IMR-90 (cell line): ENCODE results near the gene DUSP8. TPM values are rescaled to one million over a fixed set of nuclear protein-coding genes. Genes with fewer than 3 reads are reported as not detected.

ENCODE experiments used
- ATAC-seq: fragments of 200-7000 bp; cut with Tn5 transposase; 2 replicates; pipeline ENCODE4 v1.9.1; 2020; ENCODE audit warnings: low read depth, mild to moderate bottlenecking, moderate library complexity
- BruUV-seq: library from RNA; stranded (reverse); fragments of 400-500 nt; replicated peaks from 2 replicates; lab custom pipeline; 2021; lab: Mats Ljungman, UMichigan
- CTCF ChIA-PET: fragments of 300-600 bp; formaldehyde crosslinking; extraction: SDS; loops from one replicate; lab custom pipeline; 2021; ENCODE audit warnings: antibody characterized with exemption; lab: Yijun Ruan, JAX
- POLR2A ChIA-PET: fragments of 300-600 bp; sonication (Branson Sonifier 250); formaldehyde crosslinking; loops from one replicate; lab custom pipeline; 2022; ENCODE audit warnings: antibody characterized with exemption; ENCODE audit not compliant: unreplicated experiment; lab: Charles Lee
- DNase-seq: peaks from one replicate; pipeline ENCODE4 v3.0.0; 2013
- H2AFZ ChIP-seq: replicated peaks from 2 replicates; pipeline ENCODE3; 2013; ENCODE audit warnings: low read length, mild to moderate bottlenecking; ENCODE audit not compliant: poor library complexity
- H2AK5ac ChIP-seq: 2 replicates; pipeline ENCODE4 v1.6.1; 2013; ENCODE audit warnings: low read depth, low read length, inconsistent platforms
- H2AK9ac ChIP-seq: replicated peaks from 2 replicates; pipeline ENCODE3; 2013; ENCODE audit warnings: mild to moderate bottlenecking, low read depth, low read length, moderate library complexity; ENCODE audit not compliant: poor library complexity
- H2BK120ac ChIP-seq: 2 replicates; pipeline ENCODE4 v1.6.1; 2013; ENCODE audit warnings: low read depth, low read length, inconsistent platforms
- H2BK15ac ChIP-seq: 3 replicates; pipeline ENCODE4 v1.6.1; 2013; ENCODE audit warnings: low read depth, low read length, inconsistent platforms
- H2BK20ac ChIP-seq: 2 replicates; pipeline ENCODE4 v1.6.1; 2013; ENCODE audit warnings: low read depth, mild to moderate bottlenecking, inconsistent platforms, low read length, moderate library complexity
- H2BK5ac ChIP-seq: 2 replicates; pipeline ENCODE4 v1.6.1; 2013; ENCODE audit warnings: mild to moderate bottlenecking, low read depth, low read length, inconsistent platforms; ENCODE audit not compliant: poor library complexity, severe bottlenecking
- H3K14ac ChIP-seq: replicated peaks from 2 replicates; pipeline ENCODE4 v1.6.1; 2013; ENCODE audit warnings: low read depth, low read length, inconsistent platforms
- H3K18ac ChIP-seq: 2 replicates; pipeline ENCODE4 v1.6.1; 2013; ENCODE audit warnings: low read depth, low read length, control low read depth
- H3K23ac ChIP-seq: 2 replicates; pipeline ENCODE4 v1.6.1; 2013; ENCODE audit warnings: low read depth, low read length, inconsistent platforms
- H3K27ac ChIP-seq: 2 replicates; pipeline ENCODE4 v1.5.1; 2013; ENCODE audit warnings: mild to moderate bottlenecking, control low read depth, low read length; ENCODE audit not compliant: insufficient read depth
- H3K27me3 ChIP-seq: 2 replicates; pipeline ENCODE4 v1.6.1; 2013; ENCODE audit warnings: low read length; ENCODE audit not compliant: control insufficient read depth, insufficient read depth
- H3K36me3 ChIP-seq: 2 replicates; pipeline ENCODE4 v1.6.1; 2013; ENCODE audit warnings: low read length, mixed read lengths; ENCODE audit not compliant: control insufficient read depth, insufficient read depth
- H3K4ac ChIP-seq: 2 replicates; pipeline ENCODE4 v1.6.1; 2013; ENCODE audit warnings: low read depth, low read length, inconsistent platforms
- H3K4me1 ChIP-seq: 2 replicates; pipeline ENCODE4 v1.6.1; 2013; ENCODE audit warnings: low read length, mixed read lengths; ENCODE audit not compliant: control insufficient read depth, insufficient read depth
- H3K4me2 ChIP-seq: 2 replicates; pipeline ENCODE4 v1.6.1; 2013; ENCODE audit warnings: low read depth, mild to moderate bottlenecking, control low read depth, low read length, moderate library complexity
- H3K4me3 ChIP-seq: 2 replicates; pipeline ENCODE4 v1.5.1; 2013; ENCODE audit warnings: low read depth, mild to moderate bottlenecking, control low read depth, low read length, moderate library complexity; ENCODE audit not compliant: insufficient read depth
- H3K56ac ChIP-seq: 2 replicates; pipeline ENCODE4 v1.6.1; 2013; ENCODE audit warnings: low read length, inconsistent platforms; ENCODE audit not compliant: insufficient read depth; ENCODE audit errors: extremely low read depth
- H3K79me1 ChIP-seq, 2 experiments: 2 replicates each; pipeline ENCODE4 v1.6.1; 2013; ENCODE audit warnings: low read length in 2 of 2, inconsistent platforms in 1 of 2, low read depth in 1 of 2
- H3K9ac ChIP-seq: 2 replicates; pipeline ENCODE4 v1.6.1; 2013; ENCODE audit warnings: low read depth, low read length, control low read depth
- H3K9me1 ChIP-seq: 2 replicates; pipeline ENCODE4 v1.6.1; 2013; ENCODE audit warnings: low read length, inconsistent platforms; ENCODE audit not compliant: insufficient read depth
- H3K9me3 ChIP-seq: 2 replicates; pipeline ENCODE4 v1.6.1; 2013; ENCODE audit warnings: low read length; ENCODE audit not compliant: control insufficient read depth, insufficient read depth
- H4K20me1 ChIP-seq: 2 replicates; pipeline ENCODE4 v1.6.1; 2013; ENCODE audit warnings: low read length, inconsistent platforms; ENCODE audit not compliant: insufficient read depth
- H4K5ac ChIP-seq: 2 replicates; pipeline ENCODE4 v1.6.1; 2013; ENCODE audit warnings: mild to moderate bottlenecking, low read depth, low read length, control low read depth
- H4K8ac ChIP-seq, 2 experiments: 2 replicates each; pipeline ENCODE4 v1.6.1; 2013; ENCODE audit warnings: low read depth in 2 of 2, low read length in 2 of 2, control low read depth in 1 of 2, inconsistent platforms in 1 of 2
- H4K91ac ChIP-seq: 2 replicates; pipeline ENCODE4 v1.6.1; 2013; ENCODE audit warnings: low read depth, low read length, inconsistent platforms; ENCODE audit not compliant: insufficient read depth
- CEBPB ChIP-seq: IDR thresholded peaks from 2 replicates; pipeline ENCODE4 v1.6.1; 2012; ENCODE audit warnings: low read depth, low read length, improper control_type of control experiment
- CHD1 ChIP-seq: IDR thresholded peaks from 2 replicates; pipeline ENCODE4 v1.6.1; 2012; ENCODE audit warnings: low read depth, low read length, improper control_type of control experiment
- MAFK ChIP-seq: IDR thresholded peaks from 2 replicates; pipeline ENCODE4 v1.6.1; 2012; ENCODE audit warnings: low read depth, low read length, improper control_type of control experiment
- MAZ ChIP-seq: IDR thresholded peaks from 2 replicates; pipeline ENCODE4 v1.6.1; 2012; ENCODE audit warnings: low read depth, mild to moderate bottlenecking, low read length, improper control_type of control experiment, moderate library complexity, borderline replicate concordance
- MXI1 ChIP-seq: IDR thresholded peaks from 2 replicates; pipeline ENCODE4 v1.6.1; 2012; ENCODE audit warnings: low read depth, mild to moderate bottlenecking, low read length, moderate library complexity, borderline replicate concordance
- POLR2A ChIP-seq: IDR thresholded peaks from 2 replicates; pipeline ENCODE4 v1.6.1; 2012; ENCODE audit warnings: mild to moderate bottlenecking, low read depth, low read length
- RAD21 ChIP-seq: IDR thresholded peaks from 2 replicates; pipeline ENCODE4 v1.6.1; 2012; ENCODE audit warnings: low read length, improper control_type of control experiment
- RCOR1 ChIP-seq: IDR thresholded peaks from 2 replicates; pipeline ENCODE4 v1.6.1; 2012; ENCODE audit warnings: mild to moderate bottlenecking, low read length, improper control_type of control experiment; ENCODE audit not compliant: insufficient replicate concordance
- RFX5 ChIP-seq: IDR thresholded peaks from 2 replicates; pipeline ENCODE4 v1.8.0; 2012; ENCODE audit warnings: low read depth, mild to moderate bottlenecking, low read length, moderate library complexity
- SMC3 ChIP-seq: fragments of 150-350 bp; IDR thresholded peaks from 2 replicates; pipeline ENCODE4 v1.6.1; 2016; ENCODE audit warnings: low read depth, mild to moderate bottlenecking, antibody characterized with exemption, low read length, moderate library complexity
- whole genome bisulfite sequencing, 2 experiments: methylation state at CpG; one replicate each; pipeline versions ENCODE4 v1.1.5 to v1.1.7; 2013; ENCODE audit warnings: missing lambda C conversion rate in 2 of 2; ENCODE audit not compliant: insufficient read length in 1 of 2; ENCODE audit errors: extremely low coverage in 2 of 2; 5-methylcytosine and 5-hydroxymethylcytosine counted together
- dilution Hi-C: fragments of 300-500 bp; cut with HindIII; formaldehyde crosslinking; loops from one replicate; pipeline ENCODE4 v1.14.3; 2018; ENCODE audit warnings: low sequenced_read_pairs; ENCODE audit not compliant: unreplicated experiment
- in situ Hi-C: fragments of 300-500 bp; cut with MboI; formaldehyde crosslinking; loops from 3 replicates; pipeline ENCODE4 v1.14.3; 2019; ENCODE audit warnings: low sequenced_read_pairs, inconsistent platforms, mixed read lengths
- intact Hi-C: fragments of 100-400 bp; cut with micrococcal nuclease; formaldehyde crosslinking; loops from 2 replicates; pipeline ENCODE4 v1.10.0; 2022
- polyA plus RNA-seq, 3 experiments: library from polyadenylated mRNA; depleted of rRNA; stranded (reverse); fragments of >200 nt; gene quantifications; 2 replicates each; pipeline ENCODE4 v1.2.3, GENCODE V29; 2012; ENCODE audit warnings: low replicate concordance in 1 of 3
- total RNA-seq: library from RNA; depleted of rRNA; stranded (reverse); fragments of >200 nt; gene quantifications from 2 replicates; pipeline ENCODE4 v1.2.3, GENCODE V29; 2012
- TF ChIP-seq, protein P1 (sequence below): conservative IDR thresholded peaks from 2 replicates; pipeline ENCODE4 v1.5.1; 2012; ENCODE audit warnings: mild to moderate bottlenecking, low read depth, low read length, improper control_type of control experiment

The DUSP8 gene
- total and polyA plus RNA-seq, 2 of the 4 experiments (the other 2 are of a cell fraction) = 0.72 to 4.2 TPM

- POLR2A ChIA-PET = no interaction called here
- H3K23ac ChIP-seq = no peak overlapping the region
- CTCF ChIA-PET = no interaction called here
- no TSS peak for BruUV-seq
- H3K79me1 ChIP-seq = peaks cover 19 to 41% of the 10 kb centered on the region in 2 experiments
- intact Hi-C loops (no loop called here), in situ Hi-C loops (no loop called here), dilution Hi-C loops (no loop called here)
- TF ChIP-seq CHD1 = no peak
- TF ChIP-seq MAFK = no peak
- no peak for TF ChIP-seq CEBPB
- TF ChIP-seq RAD21 = no peak
- TF ChIP-seq RCOR1 = no peak
- TF ChIP-seq POLR2A = no peak
- no peak for TF ChIP-seq MAZ
- TF ChIP-seq, protein P1, sequence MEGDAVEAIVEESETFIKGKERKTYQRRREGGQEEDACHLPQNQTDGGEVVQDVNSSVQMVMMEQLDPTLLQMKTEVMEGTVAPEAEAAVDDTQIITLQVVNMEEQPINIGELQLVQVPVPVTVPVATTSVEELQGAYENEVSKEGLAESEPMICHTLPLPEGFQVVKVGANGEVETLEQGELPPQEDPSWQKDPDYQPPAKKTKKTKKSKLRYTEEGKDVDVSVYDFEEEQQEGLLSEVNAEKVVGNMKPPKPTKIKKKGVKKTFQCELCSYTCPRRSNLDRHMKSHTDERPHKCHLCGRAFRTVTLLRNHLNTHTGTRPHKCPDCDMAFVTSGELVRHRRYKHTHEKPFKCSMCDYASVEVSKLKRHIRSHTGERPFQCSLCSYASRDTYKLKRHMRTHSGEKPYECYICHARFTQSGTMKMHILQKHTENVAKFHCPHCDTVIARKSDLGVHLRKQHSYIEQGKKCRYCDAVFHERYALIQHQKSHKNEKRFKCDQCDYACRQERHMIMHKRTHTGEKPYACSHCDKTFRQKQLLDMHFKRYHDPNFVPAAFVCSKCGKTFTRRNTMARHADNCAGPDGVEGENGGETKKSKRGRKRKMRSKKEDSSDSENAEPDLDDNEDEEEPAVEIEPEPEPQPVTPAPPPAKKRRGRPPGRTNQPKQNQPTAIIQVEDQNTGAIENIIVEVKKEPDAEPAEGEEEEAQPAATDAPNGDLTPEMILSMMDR = no peak
- no peak for TF ChIP-seq RFX5
- no peak for TF ChIP-seq SMC3
- no peak for TF ChIP-seq MXI1
- H3K18ac ChIP-seq = no peak overlapping the region
- no peak overlapping the region for H3K4ac ChIP-seq
- H4K20me1 ChIP-seq = peaks cover 38% of the 10 kb centered on the region
- H4K8ac ChIP-seq = no peak overlapping the region
- no peak for DNase-seq
- H3K4me3 ChIP-seq = no peak overlapping the region
- no peak overlapping the region for H2BK120ac ChIP-seq
- H2BK20ac ChIP-seq = no peak overlapping the region
- H3K9me3 ChIP-seq = peaks cover 4% of the 10 kb centered on the region
- no peak overlapping the region for H2AK5ac ChIP-seq
- H3K9me1 ChIP-seq = peaks cover 6% of the 10 kb centered on the region
- H2BK15ac ChIP-seq = no peak overlapping the region
- H2AFZ ChIP-seq = no peak overlapping the region
- no peak overlapping the region for H3K4me2 ChIP-seq
- no peak overlapping the region for H3K56ac ChIP-seq
- H3K9ac ChIP-seq = no peak overlapping the region
- peaks cover 3% of the 10 kb centered on the region; the same call in 1 of the 2 replicates for H3K4me1 ChIP-seq
- H3K27me3 ChIP-seq = peaks cover 34% of the 10 kb centered on the region
- no peak overlapping the region for H4K91ac ChIP-seq
- peaks cover 9% of the 10 kb centered on the region for H3K36me3 ChIP-seq
- no peak overlapping the region for H3K27ac ChIP-seq
- no peak for ATAC-seq
- H2BK5ac ChIP-seq = no peak overlapping the region
- H4K5ac ChIP-seq = no peak overlapping the region
- H2AK9ac ChIP-seq = no peak overlapping the region
- WGBS, 2 experiments = no CpG with 5 or more reads among the region's 5 CpGs
- no peak overlapping the region for H3K14ac ChIP-seq
Measured at GRCh38 chr11:1538153-1538552, 33.9 kb downstream of the DUSP8 start.
